ENCODE data around the gene SAMD8. TPM values are rescaled to one million over a fixed set of nuclear protein-coding genes. Genes with fewer than 3 reads are reported as not detected.

The SAMD8 gene
- total and polyA plus RNA-seq, 2 of the 8 experiments (the other 6 are each of a cell fraction or from before 2014, with no cell fraction given), result 11.7 to 20.9 TPM

GRCh38 chr10:75140246-75140645 is 28.8 kb downstream of the SAMD8 start:
- no peak for FAIRE-seq
- H4K5ac ChIP-seq (ENCODE audit: insufficient read length, low read depth, low read length), result no peak overlapping the region
- TF ChIP-seq SP4 (IDR thresholded peaks at IDR 0.05; ENCODE audit: low read length) (no peak), CBX5 (IDR thresholded peaks at IDR 0.05; ENCODE audit: low read depth, low read length) (no peak), BACH1 (IDR thresholded peaks at IDR 0.05; ENCODE audit: low read length) (no peak), RXRA (IDR thresholded peaks at IDR 0.05; ENCODE audit: insufficient read depth, low read depth, low read length) (no peak), RNF2 (IDR thresholded peaks at IDR 0.05; ENCODE audit: borderline replicate concordance, low read depth, low read length, missing control alignments, poor library complexity, severe bottlenecking) (no peak), SUZ12 (IDR thresholded peaks at IDR 0.05; ENCODE audit: low read length) (no peak), KDM5A (IDR thresholded peaks at IDR 0.05; ENCODE audit: low read length) (no peak), CTBP2 (IDR thresholded peaks at IDR 0.05; ENCODE audit: borderline replicate concordance, insufficient read depth, insufficient read length, low read length) (no peak), TEAD4 (IDR thresholded peaks at IDR 0.05; ENCODE audit: low read depth, low read length) (no peak), ATF3 (IDR thresholded peaks at IDR 0.05; ENCODE audit: insufficient read depth, low read depth, low read length) (no peak), PHF8 (conservative IDR thresholded peaks at IDR 0.05; ENCODE audit: low read depth, low read length) (no peak), TAF7 (optimal IDR thresholded peaks at IDR 0.05; ENCODE audit: borderline replicate concordance, low read depth, low read length) (no peak), EZH2 (IDR thresholded peaks at IDR 0.05; ENCODE audit: low read depth, low read length, severe bottlenecking) (no peak)

More at GRCh38 chr10:75140246-75140645, 28.8 kb downstream of the SAMD8 start:
- Histone ChIP-seq H3K27me3 (replicated peaks in 1 of 4; ENCODE audit: control insufficient read depth in 3 of 4, extremely low read depth in 1 of 4, insufficient read depth in 3 of 4, low read length in 3 of 4) (no peaks in the 10 kb centered on the region), H2BK20ac (ENCODE audit: low read length) (no peak overlapping the region), H3K23me2 (ENCODE audit: low read depth, low read length) (no peaks in the 10 kb centered on the region), H3K23ac (ENCODE audit: insufficient read length) (no peak overlapping the region), H4K91ac (replicated peaks; ENCODE audit: insufficient read length, low read length) (no peak overlapping the region), H3K4me2 (ENCODE audit: insufficient read depth in 1 of 2, low read depth in 2 of 2, low read length in 2 of 2) (no peak overlapping the region), H2BK120ac (replicated peaks; ENCODE audit: low read depth, low read length) (no peak overlapping the region), H3K79me2 (ENCODE audit: control insufficient read depth in 1 of 2, insufficient read depth in 2 of 2, low read length in 2 of 2) (peaks cover 0 to 48% of the 10 kb centered on the region in 2 experiments; a peak in 2 of 4 replicates), H3K9ac (replicated peaks in 1 of 4; ENCODE audit: extremely low read depth in 1 of 4, low read depth in 3 of 4, low read length in 3 of 4) (no peak overlapping the region), H2AK5ac (ENCODE audit: low read depth, low read length) (no peak overlapping the region), H2BK5ac (ENCODE audit: low read depth, low read length) (no peak overlapping the region), H4K8ac (ENCODE audit: extremely low read depth, insufficient read depth, low read length) (no peak overlapping the region), H3K4me1 (replicated peaks in 1 of 4; ENCODE audit: control insufficient read depth in 3 of 4, insufficient read depth in 4 of 4, low read length in 3 of 4) (peaks cover 0 to 3% (median 0%) of the 10 kb centered on the region in 4 experiments; a peak in 1 of 7 replicates), H3K27ac (ENCODE audit: low read depth, low read length) (no peak overlapping the region), H2BK15ac (ENCODE audit: low read length) (no peak overlapping the region), H3K36me3 (ENCODE audit: control insufficient read depth in 2 of 4, insufficient read depth in 4 of 4, low read length in 3 of 4) (no peaks in the 10 kb centered on the region), H3K18ac (ENCODE audit: extremely low read depth, low read length) (no peak overlapping the region), H3K4me3 (ENCODE audit: extremely low read depth in 1 of 4, insufficient read depth in 2 of 4, low read depth in 3 of 4, low read length in 4 of 4) (no peak overlapping the region), H2AFZ (ENCODE audit: low read length) (no peak overlapping the region), H3K79me1 (ENCODE audit: low read depth, low read length) (peaks cover 6% of the 10 kb centered on the region), H2BK12ac (ENCODE audit: low read depth, low read length) (no peak overlapping the region), H3K4ac (replicated peaks; ENCODE audit: insufficient read length, low read depth, low read length) (no peak overlapping the region), H4K20me1 (replicated peaks in 1 of 2; ENCODE audit: control insufficient read depth in 1 of 2, insufficient read depth in 2 of 2, low read length in 2 of 2) (peaks cover 0 to 3% of the 10 kb centered on the region in 2 experiments), H3K14ac (ENCODE audit: insufficient read length) (no peak overlapping the region), H3K56ac (replicated peaks; ENCODE audit: insufficient read length, low read depth, low read length) (no peak overlapping the region), H3K9me3 (ENCODE audit: insufficient read depth in 2 of 2, low read depth in 1 of 2, low read length in 1 of 2) (no peaks in the 10 kb centered on the region)
- 92% methylated on average over 4 of the region's 4 CpGs; no CpG with 5 or more reads in 1 of the 2 experiments for WGBS, 2 experiments (ENCODE audit: extremely low coverage in 1 of 2, insufficient coverage in 1 of 2, insufficient read length in 1 of 2, insufficient replicate concordance in 2 of 2, low coverage in 1 of 2, low lambda C conversion rate in 2 of 2, missing lambda C conversion rate in 1 of 2)
- ChIA-PET CTCF (ENCODE audit: partially characterized antibody) (interaction anchor here (0.7 kb wide), 1 partner anchor 90 kb away, joined by 3 read pairs; no protein-coding TSS in a partner anchor), POLR2A (ENCODE audit: partially characterized antibody) (interaction anchor here (1.1 kb wide), 1 partner anchor 71 kb away, joined by 4 read pairs; no protein-coding TSS in a partner anchor)
- no peak for DNase-seq (ENCODE audit: low read depth in 1 of 2, low spot score in 2 of 2)

Data from H1 (cell line).